K562 (cell line): ENCODE data around the gene CYP2R1. TPM values are rescaled to one million over a fixed set of nuclear protein-coding genes. Genes with fewer than 3 reads are reported as not detected.

Source experiments
- CBX1 ChIP-seq: sonication (generic); IDR thresholded peaks from 2 replicates; pipeline ENCODE4 v1.6.1; 2016; ENCODE audit warnings: antibody characterized with exemption, low read depth, mild to moderate bottlenecking
- CTCF ChIP-seq, 3 experiments: IDR thresholded peaks in 2 of 3; conservative IDR thresholded peaks in 1 of 3; 2 replicates each; pipeline ENCODE4 v1.5.1; 2011 to 2012; ENCODE audit warnings: low read length in 3 of 3, mild to moderate bottlenecking in 3 of 3, control low read depth in 2 of 3, improper control_type of control experiment in 1 of 3, inconsistent platforms in 1 of 3, low read depth in 1 of 3, mixed read lengths in 1 of 3, moderate library complexity in 1 of 3; ENCODE audit not compliant: insufficient read depth in 2 of 3
- DACH1 ChIP-seq: fragments of 450-650 bp; IDR thresholded peaks from 2 replicates; pipeline ENCODE4 v1.6.1; 2018; ENCODE audit not compliant: partially characterized antibody
- EHMT2 ChIP-seq: fragments of 450-650 bp; IDR thresholded peaks from 2 replicates; pipeline ENCODE4 v1.6.1; 2018; ENCODE audit warnings: antibody characterized with exemption
- ELK1 ChIP-seq: sonication (generic); formaldehyde crosslinking; IDR thresholded peaks from 2 replicates; pipeline ENCODE4 v1.8.1; 2022; ENCODE audit warnings: missing genetic modification reagents
- FOXK1 ChIP-seq: sonication (generic); formaldehyde crosslinking; IDR thresholded peaks from 2 replicates; pipeline ENCODE4 v1.8.0; 2022; ENCODE audit warnings: missing genetic modification reagents, mild to moderate bottlenecking, borderline replicate concordance
- FOXK2 ChIP-seq, 2 experiments: fragments of 450-650 bp; IDR thresholded peaks in 1 of 2; conservative IDR thresholded peaks in 1 of 2; 2 replicates each; pipeline ENCODE4 v1.6.1; 2016; ENCODE audit warnings: low read depth in 2 of 2, mild to moderate bottlenecking in 1 of 2
- GABPB1 ChIP-seq: sonication (generic); formaldehyde crosslinking; IDR thresholded peaks from 2 replicates; pipeline ENCODE4 v1.8.0; 2022; ENCODE audit warnings: mild to moderate bottlenecking, missing genetic modification reagents
- HNRNPLL ChIP-seq: fragments of 200-400 bp; formaldehyde crosslinking; IDR thresholded peaks from 2 replicates; pipeline ENCODE4 v1.6.1; 2017; ENCODE audit warnings: low read length, low read depth, mild to moderate bottlenecking; ENCODE audit not compliant: poor library complexity, severe bottlenecking
- MAZ ChIP-seq, 2 experiments: fragments of 450-650 bp in 1 of 2; sonication (generic) in 1 of 2; formaldehyde crosslinking; IDR thresholded peaks in 1 of 2; conservative IDR thresholded peaks in 1 of 2; 2 replicates each; pipeline versions ENCODE4 v1.4.0 to v1.5.0; 2020; ENCODE audit warnings: mild to moderate bottlenecking in 1 of 2, missing genetic modification reagents in 1 of 2
- MTA3 ChIP-seq: fragments of 450-650 bp; formaldehyde crosslinking; IDR thresholded peaks from 2 replicates; pipeline ENCODE4 v1.6.1; 2017; ENCODE audit warnings: mild to moderate bottlenecking, borderline replicate concordance
- RBFOX2 ChIP-seq: fragments of 200-400 bp; formaldehyde crosslinking; IDR thresholded peaks from 2 replicates; pipeline ENCODE4 v1.6.1; 2017; ENCODE audit warnings: low read depth, mild to moderate bottlenecking, low read length, moderate library complexity
- RBM22 ChIP-seq: fragments of 200-400 bp; formaldehyde crosslinking; IDR thresholded peaks from 2 replicates; pipeline ENCODE4 v1.6.1; 2018; ENCODE audit warnings: low read length, low read depth; ENCODE audit not compliant: poor library complexity, severe bottlenecking
- SAFB ChIP-seq: fragments of 200-400 bp; formaldehyde crosslinking; IDR thresholded peaks from 2 replicates; pipeline ENCODE4 v1.6.1; 2017; ENCODE audit warnings: low read depth, low read length, borderline replicate concordance
- SAP30 ChIP-seq: fragments of 200-600 bp; sonication (generic); IDR thresholded peaks from 2 replicates; pipeline ENCODE4 v1.6.1; 2012; ENCODE audit warnings: borderline replicate concordance, low read depth, mild to moderate bottlenecking, moderate library complexity, low read length, control low read depth, inconsistent platforms; ENCODE audit not compliant: insufficient read depth, poor library complexity, severe bottlenecking
- SNRNP70 ChIP-seq: fragments of 200-400 bp; formaldehyde crosslinking; optimal IDR thresholded peaks from 2 replicates; pipeline ENCODE3; 2017; ENCODE audit warnings: low read depth, low read length
- TEAD4 ChIP-seq, 2 experiments: sonication (generic) in 1 of 2; formaldehyde crosslinking in 1 of 2; IDR thresholded peaks; 2 replicates each; pipeline versions ENCODE4 v1.6.1 to v1.8.0; 2012 to 2022; ENCODE audit warnings: borderline replicate concordance in 1 of 2, inconsistent platforms in 1 of 2, low read length in 1 of 2, mild to moderate bottlenecking in 1 of 2, missing genetic modification reagents in 1 of 2
- ZBED1 ChIP-seq: IDR thresholded peaks from 2 replicates; pipeline ENCODE4 v1.6.1; 2014
- ZFPM2 ChIP-seq: fragments of 250-450 bp; sonication (Bioruptor Pico); IDR thresholded peaks from 2 replicates; pipeline ENCODE4 v1.5.1; 2022; ENCODE audit warnings: mild to moderate bottlenecking
- polyA plus RNA-seq, 8 experiments: library from polyadenylated mRNA; depleted of rRNA in 4 of 8; stranded (reverse) in 5 of 8; unstranded in 3 of 8; fragments of >200 nt; fragmentation: Nextera tagmentation in 2 of 8; fragmentation: Illumina TruSeq in 1 of 8; extraction: Ambion mirVana in 2 of 8; extraction: Trizol in 1 of 8; gene quantifications; 2 replicates each; pipeline versions ENCODE4 v1.2.1 to v1.2.3, GENCODE V29; 2011 to 2014; ENCODE audit warnings: inconsistent platforms in 1 of 8, missing spikeins in 1 of 8
- total RNA-seq, 7 experiments: library from RNA; depleted of rRNA in 6 of 7; stranded (reverse); fragments of >200 nt in 6 of 7; fragmentation: Illumina TruSeq in 2 of 7; extraction: Trizol in 2 of 7; gene quantifications; 2 replicates each; pipeline versions ENCODE4 v1.2.1 to v1.2.3, GENCODE V29; 2011 to 2021; ENCODE audit warnings: low replicate concordance in 1 of 7
- TF ChIP-seq, protein P1 (sequence below): fragments of 450-650 bp; IDR thresholded peaks from 2 replicates; pipeline ENCODE4 v1.6.1; 2016; ENCODE audit warnings: low read depth, mild to moderate bottlenecking, moderate library complexity

The CYP2R1 gene
- total and polyA plus RNA-seq, 9 of the 15 experiments (the other 6 are each of a cell fraction or from before 2014, with no cell fraction given): 19.4 to 40.5 (median 29.4) TPM

GRCh38 chr11:14894657-14895598, 2.9 kb upstream of the CYP2R1 start (continued):
- peak; percentile 67 for TF ChIP-seq RBFOX2
- TF ChIP-seq RBM22: no peak
- TF ChIP-seq SAFB: no peak
- 0 out of 2 replicates have a peak, but pooled peaks have one; percentile 53 for TF ChIP-seq MTA3
- 0 out of 4 replicates have a peak, but pooled peaks of 1 of the 2 experiments have one; percentile 35 for TF ChIP-seq FOXK2 (conservative IDR thresholded peaks at IDR 0.05 in 1 of 2, IDR thresholded peaks at IDR 0.05 in 1 of 2; ENCODE audit: low read depth in 2 of 2)
- TF ChIP-seq TEAD4 (IDR thresholded peaks at IDR 0.05; ENCODE audit: low read length): peak; percentile 65
- no peak for TF ChIP-seq TEAD4 (CRISPR knock-in tag; IDR thresholded peaks at IDR 0.05; ENCODE audit: borderline replicate concordance)
- no peak for TF ChIP-seq ZBED1
- no peak for TF ChIP-seq CTCF (IDR thresholded peaks at IDR 0.05 in 2 of 3, conservative IDR thresholded peaks at IDR 0.05 in 1 of 3; ENCODE audit: insufficient read depth in 2 of 3, low read depth in 1 of 3, low read length in 3 of 3)
- peak; percentile 10; the same call in 1 of the 2 replicates for TF ChIP-seq EHMT2
- TF ChIP-seq FOXK1: no peak
- TF ChIP-seq, protein P1, sequence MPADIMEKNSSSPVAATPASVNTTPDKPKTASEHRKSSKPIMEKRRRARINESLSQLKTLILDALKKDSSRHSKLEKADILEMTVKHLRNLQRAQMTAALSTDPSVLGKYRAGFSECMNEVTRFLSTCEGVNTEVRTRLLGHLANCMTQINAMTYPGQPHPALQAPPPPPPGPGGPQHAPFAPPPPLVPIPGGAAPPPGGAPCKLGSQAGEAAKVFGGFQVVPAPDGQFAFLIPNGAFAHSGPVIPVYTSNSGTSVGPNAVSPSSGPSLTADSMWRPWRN: no peak
- TF ChIP-seq SAP30: no peak
- no peak for TF ChIP-seq DACH1
- peak in 1 of 2 experiments; percentile 60; a peak in 1 of 4 replicates for TF ChIP-seq MAZ (CRISPR knock-in tag; conservative IDR thresholded peaks at IDR 0.05 in 1 of 2, IDR thresholded peaks at IDR 0.05 in 1 of 2)
- no peak for TF ChIP-seq ELK1
- TF ChIP-seq ZFPM2: 0 out of 2 replicates have a peak, but pooled peaks have one; percentile 45
- no peak for TF ChIP-seq GABPB1 (CRISPR knock-in tag)
- no peak; the same call in 1 of the 2 replicates for TF ChIP-seq CBX1
- TF ChIP-seq SNRNP70: no peak
- TF ChIP-seq HNRNPLL: no peak
